GM18517 (cell line): Measurements from ENCODE around the gene TSSK2.

Experiments
- ATAC-seq: cut with Tn5 transposase; IDR thresholded peaks from one replicate; pipeline ENCODE4 v1.9.1; 2021; ENCODE audit warnings: mild to moderate bottlenecking, moderate library complexity; ENCODE audit not compliant: unreplicated experiment

TSSK2 gene

DNA sequence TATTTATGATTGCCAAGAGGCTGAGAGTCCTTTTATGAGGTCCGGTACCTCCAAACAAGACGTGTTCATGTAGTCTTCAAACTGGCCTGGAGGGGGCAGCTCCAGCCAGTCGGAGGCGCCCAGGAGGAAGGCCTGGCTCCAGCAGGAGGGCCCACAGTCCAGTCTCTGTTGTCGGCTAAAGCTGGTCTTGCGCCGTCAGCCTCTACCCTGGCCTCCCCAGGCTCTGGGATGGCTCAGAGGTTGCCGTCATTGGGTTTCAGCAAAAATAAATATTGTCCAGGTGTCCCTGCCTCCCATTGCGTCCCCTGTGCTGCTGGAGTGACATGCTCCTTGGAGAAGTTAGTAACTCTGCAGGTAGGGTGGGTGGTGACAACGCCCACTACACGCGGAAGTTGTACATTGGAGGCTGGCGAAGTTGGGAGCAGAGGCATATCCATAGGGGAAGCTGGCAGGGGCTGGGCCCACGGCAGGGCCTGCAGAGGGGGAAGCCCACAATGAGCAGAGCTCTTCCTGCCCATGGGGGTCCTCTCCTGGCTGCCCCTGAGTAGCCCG lies 48.5 kb downstream of the TSSK2 start:
- no peak for ATAC-seq

DNA sequence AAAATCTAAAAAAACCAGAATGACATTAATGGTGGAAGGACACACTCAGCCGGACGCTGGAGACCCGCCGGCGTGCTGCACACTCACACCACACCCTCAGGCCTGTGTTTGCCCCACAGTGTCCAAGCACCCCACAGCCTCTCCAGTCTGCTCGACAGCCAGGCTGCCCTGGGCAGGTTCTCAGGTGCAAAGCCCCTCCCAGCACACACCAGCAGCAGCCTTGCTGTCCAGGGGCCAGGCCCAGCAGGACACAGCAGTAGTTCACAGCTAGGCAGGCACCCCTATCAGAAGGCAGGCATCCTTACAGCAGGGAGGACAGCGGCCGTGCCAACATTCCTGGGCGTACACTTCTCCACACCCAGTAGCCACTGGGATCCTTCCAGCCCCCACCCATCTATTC lies 49.1 kb downstream of the TSSK2 start:
- ATAC-seq: no peak

DNA sequence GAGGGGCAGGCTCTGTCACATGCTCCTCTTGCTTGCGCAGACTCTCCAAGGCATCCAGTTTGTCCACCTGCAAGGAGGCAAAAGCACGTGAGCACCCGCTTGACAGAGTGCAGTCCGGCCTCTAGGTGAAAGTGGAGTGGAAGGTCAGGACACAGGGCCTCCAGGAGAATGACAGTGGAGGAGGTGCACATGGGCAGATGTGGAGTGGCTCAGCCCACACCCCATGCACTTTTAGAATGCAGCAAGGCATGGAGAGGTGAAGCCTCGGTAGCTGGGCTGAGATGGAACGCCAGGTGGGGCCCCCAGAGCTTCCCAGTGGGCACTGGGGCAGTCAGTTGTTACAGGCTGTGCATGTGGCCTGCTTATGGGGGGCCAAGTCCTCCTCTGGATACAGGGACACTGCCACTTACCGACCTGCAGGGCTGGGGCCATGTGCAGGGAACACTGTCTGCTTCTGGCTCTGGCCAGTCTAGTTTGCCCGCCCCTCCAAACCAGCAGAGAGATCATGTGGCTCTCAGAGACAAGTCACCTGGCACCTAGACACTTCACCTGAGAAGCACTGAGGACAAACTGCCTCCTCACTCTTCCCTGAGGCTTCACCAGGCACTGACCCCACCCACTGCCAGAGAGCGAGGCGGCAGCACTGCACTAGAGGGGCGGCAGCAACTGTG lies 49.8 kb downstream of the TSSK2 start:
- no peak for ATAC-seq

DNA sequence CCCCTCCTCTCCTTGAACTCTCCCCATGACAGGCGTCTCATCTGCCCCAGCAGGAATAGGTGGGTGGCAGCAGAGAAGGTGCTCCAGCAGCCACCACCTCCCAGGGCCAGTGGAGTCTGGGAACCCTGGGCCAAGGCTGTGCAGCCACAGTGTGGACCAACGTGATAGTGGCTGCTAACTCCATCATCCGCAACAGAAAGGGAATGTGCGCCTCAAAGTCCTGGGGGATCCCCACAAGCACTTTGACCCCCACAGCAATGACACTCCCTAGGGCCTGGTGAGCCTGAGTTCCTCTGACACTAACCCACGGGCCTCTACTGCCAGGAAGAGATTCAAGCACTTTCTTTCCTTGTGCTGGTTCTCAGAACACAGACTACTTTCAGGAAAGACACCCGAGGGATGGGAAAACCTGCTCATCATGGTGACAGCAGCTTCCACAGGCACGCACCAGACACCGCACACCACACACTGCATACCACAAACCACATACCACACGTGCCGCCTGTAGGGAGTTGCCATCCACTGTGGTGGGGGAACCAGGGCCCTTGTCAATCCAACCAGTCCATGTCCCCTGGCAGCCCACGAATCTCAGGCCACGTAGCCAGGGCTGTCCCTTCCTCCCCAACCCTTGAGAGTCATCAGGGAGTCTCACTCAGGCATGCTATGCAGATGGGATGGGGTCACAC lies 50.8 kb downstream of the TSSK2 start:
- no peak for ATAC-seq
